Fibroblast of lung (primary cell): ENCODE results near the gene ATP5PD. TPM values are rescaled to one million over a fixed set of nuclear protein-coding genes. Genes with fewer than 3 reads are reported as not detected.

ENCODE experiments used
- DNase-seq, 2 donors: peaks; one replicate each; pipeline versions ENCODE4 v3.0.0 to v3.0.0-alpha.2; 2010; ENCODE audit warnings: low read depth in 2 of 2
- H2AFZ ChIP-seq: 2 replicates; pipeline ENCODE4 v1.5.1; 2012; ENCODE audit warnings: low read length, control low read depth, inconsistent platforms
- H3K27ac ChIP-seq: 2 replicates; pipeline ENCODE4 v1.5.1; 2011; ENCODE audit warnings: low read length, control low read depth; ENCODE audit not compliant: insufficient read depth
- H3K27me3 ChIP-seq: 2 replicates; pipeline ENCODE4 v1.5.1; 2011; ENCODE audit warnings: mild to moderate bottlenecking, low read length; ENCODE audit not compliant: control insufficient read depth, insufficient read depth
- H3K36me3 ChIP-seq: 2 replicates; pipeline ENCODE4 v1.5.1; 2011; ENCODE audit warnings: low read length; ENCODE audit not compliant: control insufficient read depth, insufficient read depth
- H3K4me1 ChIP-seq: 2 replicates; pipeline ENCODE4 v1.5.1; 2011; ENCODE audit warnings: low read length; ENCODE audit not compliant: control insufficient read depth, insufficient read depth; ENCODE audit errors: extremely low read depth
- H3K4me2 ChIP-seq: 2 replicates; pipeline ENCODE4 v1.5.1; 2011; ENCODE audit warnings: low read length, control low read depth; ENCODE audit not compliant: insufficient read depth; ENCODE audit errors: extremely low read depth
- H3K4me3 ChIP-seq, 4 experiments: fragments of 200-600 bp in 1 of 4; sonication (generic) in 1 of 4; replicated peaks in 1 of 4; 2 replicates each; pipeline ENCODE4 v1.5.1; 2011 to 2016; ENCODE audit warnings: low read length in 4 of 4, low read depth in 3 of 4, mild to moderate bottlenecking in 3 of 4, control low read depth in 2 of 4, inconsistent platforms in 1 of 4, mixed read lengths in 1 of 4; ENCODE audit not compliant: insufficient read depth in 1 of 4; ENCODE audit errors: control extremely low read depth in 1 of 4
- H3K79me2 ChIP-seq: 2 replicates; pipeline ENCODE4 v1.5.1; 2012; ENCODE audit warnings: mild to moderate bottlenecking, low read length, inconsistent platforms; ENCODE audit not compliant: control insufficient read depth, insufficient read depth
- H3K9ac ChIP-seq: 2 replicates; pipeline ENCODE4 v1.5.1; 2011; ENCODE audit warnings: mild to moderate bottlenecking, low read length, control low read depth; ENCODE audit not compliant: insufficient read depth
- H3K9me3 ChIP-seq: 2 replicates; pipeline ENCODE4 v1.5.1; 2012; ENCODE audit warnings: low read depth, low read length; ENCODE audit not compliant: control insufficient read depth, insufficient read depth
- H4K20me1 ChIP-seq: 2 replicates; pipeline ENCODE4 v1.5.1; 2011; ENCODE audit warnings: low read length; ENCODE audit not compliant: control insufficient read depth, insufficient read depth; ENCODE audit errors: extremely low read depth
- CTCF ChIP-seq, 2 donors: IDR thresholded peaks in 1 of 2; conservative IDR thresholded peaks in 1 of 2; 1 replicate in 1 of 2; 2 replicates in 1 of 2; pipeline ENCODE4 v1.5.1; 2011 to 2012; ENCODE audit warnings: low read length in 2 of 2, control low read depth in 1 of 2, inconsistent platforms in 1 of 2, low read depth in 1 of 2, mild to moderate bottlenecking in 1 of 2
- EZH2 ChIP-seq: IDR thresholded peaks from 2 replicates; pipeline ENCODE4 v1.5.1; 2012; ENCODE audit warnings: low read length, control low read depth, mild to moderate bottlenecking; ENCODE audit errors: missing control alignments
- polyA plus RNA-seq, 2 donors: library from polyadenylated mRNA; depleted of rRNA in 1 of 2; stranded (reverse) in 1 of 2; unstranded in 1 of 2; fragments of >200 nt; gene quantifications; 2 replicates each; pipeline ENCODE4 v1.2.1, GENCODE V29; 2011 to 2012; ENCODE audit warnings: missing spikeins in 1 of 2
- total RNA-seq: library from RNA; depleted of rRNA; stranded (reverse); fragments of >200 nt; gene quantifications from 2 replicates; pipeline ENCODE4 v1.2.1, GENCODE V29; 2014

The ATP5PD gene
- total and polyA plus RNA-seq, 2 donors (not counting 1 experiment from before 2014, with no cell fraction given): 317 to 442 TPM

GRCh38 chr17:74992223-74992622, 54.5 kb downstream of the ATP5PD start:
- Histone ChIP-seq H3K36me3 (no peaks in the 10 kb centered on the region), H3K4me3 (no peak overlapping the region), H2AFZ (no peak overlapping the region), H3K79me2 (peaks cover 18% of the 10 kb centered on the region), H3K9ac (no peak overlapping the region), H4K20me1 (no peaks in the 10 kb centered on the region), H3K27ac (no peak overlapping the region), H3K4me2 (no peak overlapping the region), H3K9me3 (no peaks in the 10 kb centered on the region), H3K4me1 (peaks cover 7% of the 10 kb centered on the region), H3K27me3 (no peaks in the 10 kb centered on the region)
- TF ChIP-seq EZH2: no peak
- no peak for TF ChIP-seq CTCF (conservative IDR thresholded peaks at IDR 0.05 in 1 of 2, IDR thresholded peaks at IDR 0.05 in 1 of 2; ENCODE audit: low read depth in 1 of 2, low read length in 2 of 2)
- no peak for DNase-seq

- no peaks in the 10 kb centered on the region for H4K20me1 ChIP-seq
- H3K4me2 ChIP-seq: no peak overlapping the region
- no peak overlapping the region for H3K4me3 ChIP-seq
- no peaks in the 10 kb centered on the region for H3K27me3 ChIP-seq
- H3K79me2 ChIP-seq: peaks cover 18% of the 10 kb centered on the region
- H3K27ac ChIP-seq: no peak overlapping the region
- no peak for TF ChIP-seq EZH2
- TF ChIP-seq CTCF (conservative IDR thresholded peaks at IDR 0.05 in 1 of 2, IDR thresholded peaks at IDR 0.05 in 1 of 2; ENCODE audit: low read depth in 1 of 2, low read length in 2 of 2): no peak
- no peaks in the 10 kb centered on the region for H3K36me3 ChIP-seq
- H3K9ac ChIP-seq: no peak overlapping the region
- DNase-seq: no peak
- H3K4me1 ChIP-seq: peaks cover 7% of the 10 kb centered on the region
- no peak overlapping the region for H2AFZ ChIP-seq
- no peaks in the 10 kb centered on the region for H3K9me3 ChIP-seq
Measured at GRCh38 chr17:74990581-74991105, 56.1 kb downstream of the ATP5PD start.

Other genes starting within 250 kb of the ATP5PD start
- gene GRIN2C, start 187.1 kb downstream of the ATP5PD start, total RNA-seq: 0.26 and 0.50 TPM in 2 replicates
- gene GRIN2C, start 187.1 kb downstream of the ATP5PD start, polyA plus RNA-seq: 0.01 TPM in 2 replicates
- gene FDXR, start 174.0 kb downstream of the ATP5PD start, total RNA-seq: 49.1 and 71.0 TPM in 2 replicates
- 6.8 and 11.0 TPM in 2 replicates for gene FDXR, start 174.0 kb downstream of the ATP5PD start, polyA plus RNA-seq
- gene FADS6, start 153.3 kb downstream of the ATP5PD start, total RNA-seq: not detected in 2 replicates
- not detected in 2 replicates for gene FADS6, start 153.3 kb downstream of the ATP5PD start, polyA plus RNA-seq
- under 0.01 TPM in 1 of 2 replicates, not detected in the other for gene USH1G, start 123.7 kb downstream of the ATP5PD start, total RNA-seq
- not detected in 2 replicates for gene USH1G, start 123.7 kb downstream of the ATP5PD start, polyA plus RNA-seq
- gene OTOP2, start 122.7 kb downstream of the ATP5PD start, total RNA-seq: not detected in 2 replicates
- not detected in 2 replicates for gene OTOP2, start 122.7 kb downstream of the ATP5PD start, polyA plus RNA-seq
- not detected in 2 replicates for gene OTOP3, start 111.1 kb downstream of the ATP5PD start, total RNA-seq
- not detected in 2 replicates for gene OTOP3, start 111.1 kb downstream of the ATP5PD start, polyA plus RNA-seq
- under 0.01 and 0.17 TPM in 2 replicates for gene HID1, start 74.2 kb downstream of the ATP5PD start, total RNA-seq
- 0.23 and 0.27 TPM in 2 replicates for gene HID1, start 74.2 kb downstream of the ATP5PD start, polyA plus RNA-seq
- 6.7 and 12.2 TPM in 2 replicates for gene CDR2L, start 59.3 kb downstream of the ATP5PD start, total RNA-seq
- gene CDR2L, start 59.3 kb downstream of the ATP5PD start, polyA plus RNA-seq: 8.5 and 9.7 TPM in 2 replicates
- 26.5 and 35.2 TPM in 2 replicates for gene MRPL58, start 34.3 kb downstream of the ATP5PD start, total RNA-seq
- 49.1 and 60.8 TPM in 2 replicates for gene MRPL58, start 34.3 kb downstream of the ATP5PD start, polyA plus RNA-seq
- gene KCTD2, start 256 bp upstream of the ATP5PD start, total RNA-seq: 17.5 and 17.7 TPM in 2 replicates
- 29.5 and 35.8 TPM in 2 replicates for gene KCTD2, start 256 bp upstream of the ATP5PD start, polyA plus RNA-seq
- 3.6 and 8.4 TPM in 2 replicates for gene SLC16A5, start 41.0 kb upstream of the ATP5PD start, total RNA-seq
- gene SLC16A5, start 41.0 kb upstream of the ATP5PD start, polyA plus RNA-seq: 1.5 and 2.4 TPM in 2 replicates
- 2.8 and 3.1 TPM in 2 replicates for gene ARMC7, start 63.0 kb upstream of the ATP5PD start, total RNA-seq
- gene ARMC7, start 63.0 kb upstream of the ATP5PD start, polyA plus RNA-seq: 5.7 and 5.9 TPM in 2 replicates
- gene NT5C, start 84.8 kb upstream of the ATP5PD start, total RNA-seq: 25.7 and 29.9 TPM in 2 replicates
- gene NT5C, start 84.8 kb upstream of the ATP5PD start, polyA plus RNA-seq: 18.6 and 21.6 TPM in 2 replicates
- 51.9 and 78.8 TPM in 2 replicates for gene JPT1, start 107.5 kb upstream of the ATP5PD start, total RNA-seq
- gene JPT1, start 107.5 kb upstream of the ATP5PD start, polyA plus RNA-seq: 142 and 271 TPM in 2 replicates
- gene SUMO2, start 136.0 kb upstream of the ATP5PD start, total RNA-seq: 109 and 122 TPM in 2 replicates
- 190 and 191 TPM in 2 replicates for gene SUMO2, start 136.0 kb upstream of the ATP5PD start, polyA plus RNA-seq
- gene NUP85, start 158.7 kb upstream of the ATP5PD start, total RNA-seq: 18.5 and 21.3 TPM in 2 replicates
- gene NUP85, start 158.7 kb upstream of the ATP5PD start, polyA plus RNA-seq: 29.6 and 49.1 TPM in 2 replicates
- 8.0 and 13.0 TPM in 2 replicates for gene GGA3, start 214.6 kb upstream of the ATP5PD start, total RNA-seq
- gene GGA3, start 214.6 kb upstream of the ATP5PD start, polyA plus RNA-seq: 14.4 and 21.8 TPM in 2 replicates
- 44.7 and 51.5 TPM in 2 replicates for gene MRPS7, start 214.9 kb upstream of the ATP5PD start, total RNA-seq
- 44.2 and 62.8 TPM in 2 replicates for gene MRPS7, start 214.9 kb upstream of the ATP5PD start, polyA plus RNA-seq
- 5.6 and 6.3 TPM in 2 replicates for gene MIF4GD, start 224.3 kb upstream of the ATP5PD start, total RNA-seq
- gene MIF4GD, start 224.3 kb upstream of the ATP5PD start, polyA plus RNA-seq: 10.3 and 11.4 TPM in 2 replicates
- gene SLC25A19, start 242.5 kb upstream of the ATP5PD start, total RNA-seq: 7.4 and 9.7 TPM in 2 replicates
- 5.1 and 8.4 TPM in 2 replicates for gene SLC25A19, start 242.5 kb upstream of the ATP5PD start, polyA plus RNA-seq